GM23338 (cell line): ENCODE measurements around the gene NEURL1. TPM values are rescaled to one million over a fixed set of nuclear protein-coding genes. Genes with fewer than 3 reads are reported as not detected.

ENCODE experiments used
- ATAC-seq: fragments of 200-7000 bp; cut with Tn5 transposase; 3 replicates; pipeline ENCODE4 v1.9.1; 2020
- DNase-seq: peaks from one replicate; pipeline ENCODE4 v3.0.0-alpha.2; 2015; ENCODE audit warnings: low spot score
- H2AFZ ChIP-seq: fragments of 200-600 bp; sonication (generic); 2 replicates; pipeline ENCODE4 v1.8.0; 2016; ENCODE audit warnings: antibody characterized with exemption, mild to moderate bottlenecking, moderate library complexity
- H3F3A ChIP-seq: fragments of 200-600 bp; sonication (generic); replicated peaks from 2 replicates; pipeline ENCODE4 v1.8.0; 2017; ENCODE audit warnings: antibody characterized with exemption, mixed run types, low read depth
- H3K27ac ChIP-seq: fragments of 200-600 bp; sonication (generic); 2 replicates; pipeline ENCODE4 v1.6.1; 2016; ENCODE audit warnings: low read depth
- H3K27me3 ChIP-seq: fragments of 200-600 bp; sonication (generic); 2 replicates; pipeline ENCODE4 v1.8.0; 2016; ENCODE audit warnings: mild to moderate bottlenecking, mixed run types, moderate library complexity; ENCODE audit not compliant: insufficient read depth
- H3K36me3 ChIP-seq: fragments of 200-600 bp; sonication (generic); 2 replicates; pipeline ENCODE4 v1.8.0; 2016; ENCODE audit warnings: mild to moderate bottlenecking; ENCODE audit not compliant: insufficient read depth
- H3K4me1 ChIP-seq: fragments of 200-600 bp; sonication (generic); 2 replicates; pipeline ENCODE4 v1.8.0; 2016; ENCODE audit warnings: mild to moderate bottlenecking, moderate library complexity; ENCODE audit not compliant: insufficient read depth
- H3K4me2 ChIP-seq: fragments of 200-600 bp; sonication (generic); 2 replicates; pipeline ENCODE4 v1.7.1; 2017; ENCODE audit warnings: mixed run types
- H3K4me3 ChIP-seq: fragments of 200-600 bp; sonication (generic); 2 replicates; pipeline ENCODE4 v1.6.1; 2016; ENCODE audit warnings: mixed run types
- H3K79me2 ChIP-seq: fragments of 200-600 bp; sonication (generic); replicated peaks from 2 replicates; pipeline ENCODE4 v1.8.0; 2017; ENCODE audit warnings: mild to moderate bottlenecking; ENCODE audit not compliant: insufficient read depth
- H3K9me2 ChIP-seq: fragments of 200-600 bp; sonication (generic); 2 replicates; pipeline ENCODE4 v1.8.0; 2017; ENCODE audit not compliant: insufficient read depth
- H4K20me1 ChIP-seq: fragments of 200-600 bp; sonication (generic); replicated peaks from 2 replicates; pipeline ENCODE4 v1.8.0; 2017; ENCODE audit warnings: mild to moderate bottlenecking; ENCODE audit not compliant: insufficient read depth
- H3K27ac Mint-ChIP-seq: 2 replicates; pipeline ENCODE4 v1.8.0; 2020; ENCODE audit warnings: inconsistent platforms, mild to moderate bottlenecking, moderate library complexity, mixed read lengths
- H3K27me3 Mint-ChIP-seq: 3 replicates; pipeline ENCODE4 v1.8.0; 2022; ENCODE audit warnings: low read depth, mild to moderate bottlenecking, moderate library complexity, mixed read lengths, inconsistent platforms; ENCODE audit not compliant: insufficient read depth, poor library complexity
- H3K36me3 Mint-ChIP-seq: 3 replicates; pipeline ENCODE4 v1.8.0; 2021; ENCODE audit warnings: low read depth, mild to moderate bottlenecking, inconsistent platforms, moderate library complexity, mixed read lengths
- H3K4me1 Mint-ChIP-seq: 3 replicates; pipeline ENCODE4 v1.8.0; 2020; ENCODE audit warnings: mild to moderate bottlenecking, inconsistent platforms, mixed read lengths
- H3K4me3 Mint-ChIP-seq: 3 replicates; pipeline ENCODE4 v1.8.0; 2021; ENCODE audit warnings: moderate library complexity, mild to moderate bottlenecking, inconsistent platforms, mixed read lengths
- H3K9me3 Mint-ChIP-seq: 3 replicates; pipeline ENCODE4 v1.8.0; 2020; ENCODE audit warnings: moderate library complexity, mild to moderate bottlenecking, inconsistent platforms, mixed read lengths
- CREB1 ChIP-seq: fragments of 250-450 bp; sonication (Bioruptor Pico); IDR thresholded peaks from 2 replicates; pipeline ENCODE4 v1.5.0; 2020; ENCODE audit warnings: low read depth, mild to moderate bottlenecking, moderate library complexity
- EZH2 ChIP-seq: fragments of 200-600 bp; sonication (generic); IDR thresholded peaks from one replicate; pipeline ENCODE4 v1.8.0; 2017; ENCODE audit warnings: antibody characterized with exemption, mild to moderate bottlenecking, low read depth; ENCODE audit not compliant: unreplicated experiment
- EZH2phosphoT487 ChIP-seq: fragments of 200-600 bp; sonication (generic); IDR thresholded peaks from one replicate; pipeline ENCODE4 v1.8.1; 2018; ENCODE audit warnings: antibody characterized with exemption; ENCODE audit not compliant: unreplicated experiment
- JUNB ChIP-seq: IDR thresholded peaks from one replicate; pipeline ENCODE4 v1.6.1; 2016; ENCODE audit warnings: antibody characterized with exemption; ENCODE audit not compliant: unreplicated experiment
- NANOG ChIP-seq: IDR thresholded peaks from 2 replicates; pipeline ENCODE4 v1.6.1; 2016; ENCODE audit warnings: antibody characterized with exemption, borderline replicate concordance
- POLR2AphosphoS5 ChIP-seq: IDR thresholded peaks from 2 replicates; pipeline ENCODE4 v1.6.1; 2016; ENCODE audit warnings: antibody characterized with exemption, low read depth
- STAT1 ChIP-seq: IDR thresholded peaks from one replicate; pipeline ENCODE4 v1.6.1; 2016; ENCODE audit warnings: antibody characterized with exemption; ENCODE audit not compliant: unreplicated experiment
- ZNF114 ChIP-seq: fragments of 250-450 bp; sonication (Bioruptor Pico); IDR thresholded peaks from 2 replicates; pipeline ENCODE4 v1.5.0; 2020; ENCODE audit warnings: mild to moderate bottlenecking, moderate library complexity
- ZNF331 ChIP-seq: fragments of 250-450 bp; sonication (Bioruptor Pico); IDR thresholded peaks from 2 replicates; pipeline ENCODE4 v1.5.0; 2020; ENCODE audit warnings: low read depth, mild to moderate bottlenecking, moderate library complexity
- polyA plus RNA-seq: library from polyadenylated mRNA; unstranded; fragments of >200 nt; fragmentation: Nextera tagmentation; extraction: Ambion mirVana; gene quantifications from 2 replicates; pipeline ENCODE4 v1.2.1, GENCODE V29; 2016
- total RNA-seq: library from RNA; depleted of rRNA; stranded (reverse); fragments of >200 nt; shearing (Covaris generic); gene quantifications from 2 replicates; pipeline ENCODE4 v1.2.3, GENCODE V29; 2014
- TF ChIP-seq, protein P1 (sequence below), 2 experiments: fragments of 200-600 bp in 1 of 2; sonication (generic) in 1 of 2; conservative IDR thresholded peaks; 2 replicates each; pipeline versions ENCODE4 v1.5.1 to v1.6.1; 2016 to 2017; ENCODE audit warnings: antibody characterized with exemption in 2 of 2, low read depth in 2 of 2, mild to moderate bottlenecking in 2 of 2, moderate library complexity in 1 of 2
- TF ChIP-seq, protein P2 (sequence below): fragments of 250-450 bp; sonication (Bioruptor Pico); IDR thresholded peaks from 2 replicates; pipeline ENCODE4 v1.5.0; 2020; ENCODE audit warnings: mild to moderate bottlenecking, moderate library complexity
- TF ChIP-seq, protein P3 (sequence below): IDR thresholded peaks from one replicate; pipeline ENCODE4 v1.6.1; 2018; ENCODE audit warnings: antibody characterized with exemption; ENCODE audit not compliant: unreplicated experiment
- TF ChIP-seq, protein P4 (sequence below): IDR thresholded peaks from 2 replicates; pipeline ENCODE4 v1.6.1; 2016; ENCODE audit warnings: antibody characterized with exemption

Gene NEURL1
- total and polyA plus RNA-seq, 2 experiments from 2014 or later: 0.82 to 1.1 TPM

DNA sequence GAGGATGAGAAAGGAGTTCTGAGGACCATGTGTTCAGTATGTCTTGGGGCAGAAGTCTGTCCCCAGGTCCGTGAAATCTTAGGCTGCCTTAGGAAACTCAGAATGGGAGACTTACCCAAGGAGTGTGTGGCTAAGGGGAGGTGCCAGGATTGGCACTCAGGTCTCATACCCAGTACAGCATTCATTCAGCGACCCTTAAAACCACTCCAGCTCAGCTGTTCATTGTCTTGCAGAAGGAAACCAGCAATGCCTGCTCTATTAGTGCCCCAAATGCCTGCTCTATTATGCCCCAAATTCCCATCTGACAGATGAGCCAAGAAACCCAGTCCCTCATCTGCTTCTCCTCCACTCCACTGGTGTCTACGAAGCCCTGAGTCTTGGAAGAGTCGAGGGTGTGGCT lies 147.8 kb downstream of the NEURL1 start:
- no peak overlapping the region for H3K4me2 ChIP-seq
- no peak overlapping the region for H3K4me3 ChIP-seq
- no peak overlapping the region for H3K27ac Mint-ChIP-seq
- no peak overlapping the region for H3K4me3 Mint-ChIP-seq
- H3K9me3 Mint-ChIP-seq: no peaks in the 10 kb centered on the region
- H3K36me3 Mint-ChIP-seq: peaks cover 9% of the 10 kb centered on the region
- no peak for ATAC-seq
- H3K79me2 ChIP-seq: no peaks in the 10 kb centered on the region
- H3K9me2 ChIP-seq: no peaks in the 10 kb centered on the region
- H3K4me1 Mint-ChIP-seq: peaks cover 28% of the 10 kb centered on the region
- no peak overlapping the region for H3K27ac ChIP-seq
- no peaks in the 10 kb centered on the region for H4K20me1 ChIP-seq
- H3K27me3 Mint-ChIP-seq: peaks cover 3% of the 10 kb centered on the region
- H3K4me1 ChIP-seq: peaks cover 20% of the 10 kb centered on the region
- TF ChIP-seq CREB1 (CRISPR knock-in tag) (no peak), EZH2phosphoT487 (no peak), POLR2AphosphoS5 (no peak), STAT1 (no peak), NANOG (no peak), EZH2 (no peak), JUNB (no peak), ZNF114 (CRISPR knock-in tag) (no peak), ZNF331 (CRISPR knock-in tag) (no peak)
- TF ChIP-seq, protein P1, sequence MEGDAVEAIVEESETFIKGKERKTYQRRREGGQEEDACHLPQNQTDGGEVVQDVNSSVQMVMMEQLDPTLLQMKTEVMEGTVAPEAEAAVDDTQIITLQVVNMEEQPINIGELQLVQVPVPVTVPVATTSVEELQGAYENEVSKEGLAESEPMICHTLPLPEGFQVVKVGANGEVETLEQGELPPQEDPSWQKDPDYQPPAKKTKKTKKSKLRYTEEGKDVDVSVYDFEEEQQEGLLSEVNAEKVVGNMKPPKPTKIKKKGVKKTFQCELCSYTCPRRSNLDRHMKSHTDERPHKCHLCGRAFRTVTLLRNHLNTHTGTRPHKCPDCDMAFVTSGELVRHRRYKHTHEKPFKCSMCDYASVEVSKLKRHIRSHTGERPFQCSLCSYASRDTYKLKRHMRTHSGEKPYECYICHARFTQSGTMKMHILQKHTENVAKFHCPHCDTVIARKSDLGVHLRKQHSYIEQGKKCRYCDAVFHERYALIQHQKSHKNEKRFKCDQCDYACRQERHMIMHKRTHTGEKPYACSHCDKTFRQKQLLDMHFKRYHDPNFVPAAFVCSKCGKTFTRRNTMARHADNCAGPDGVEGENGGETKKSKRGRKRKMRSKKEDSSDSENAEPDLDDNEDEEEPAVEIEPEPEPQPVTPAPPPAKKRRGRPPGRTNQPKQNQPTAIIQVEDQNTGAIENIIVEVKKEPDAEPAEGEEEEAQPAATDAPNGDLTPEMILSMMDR (conservative IDR thresholded peaks at IDR 0.05; ENCODE audit: low read depth in 2 of 2): no peak
- TF ChIP-seq, protein P2, sequence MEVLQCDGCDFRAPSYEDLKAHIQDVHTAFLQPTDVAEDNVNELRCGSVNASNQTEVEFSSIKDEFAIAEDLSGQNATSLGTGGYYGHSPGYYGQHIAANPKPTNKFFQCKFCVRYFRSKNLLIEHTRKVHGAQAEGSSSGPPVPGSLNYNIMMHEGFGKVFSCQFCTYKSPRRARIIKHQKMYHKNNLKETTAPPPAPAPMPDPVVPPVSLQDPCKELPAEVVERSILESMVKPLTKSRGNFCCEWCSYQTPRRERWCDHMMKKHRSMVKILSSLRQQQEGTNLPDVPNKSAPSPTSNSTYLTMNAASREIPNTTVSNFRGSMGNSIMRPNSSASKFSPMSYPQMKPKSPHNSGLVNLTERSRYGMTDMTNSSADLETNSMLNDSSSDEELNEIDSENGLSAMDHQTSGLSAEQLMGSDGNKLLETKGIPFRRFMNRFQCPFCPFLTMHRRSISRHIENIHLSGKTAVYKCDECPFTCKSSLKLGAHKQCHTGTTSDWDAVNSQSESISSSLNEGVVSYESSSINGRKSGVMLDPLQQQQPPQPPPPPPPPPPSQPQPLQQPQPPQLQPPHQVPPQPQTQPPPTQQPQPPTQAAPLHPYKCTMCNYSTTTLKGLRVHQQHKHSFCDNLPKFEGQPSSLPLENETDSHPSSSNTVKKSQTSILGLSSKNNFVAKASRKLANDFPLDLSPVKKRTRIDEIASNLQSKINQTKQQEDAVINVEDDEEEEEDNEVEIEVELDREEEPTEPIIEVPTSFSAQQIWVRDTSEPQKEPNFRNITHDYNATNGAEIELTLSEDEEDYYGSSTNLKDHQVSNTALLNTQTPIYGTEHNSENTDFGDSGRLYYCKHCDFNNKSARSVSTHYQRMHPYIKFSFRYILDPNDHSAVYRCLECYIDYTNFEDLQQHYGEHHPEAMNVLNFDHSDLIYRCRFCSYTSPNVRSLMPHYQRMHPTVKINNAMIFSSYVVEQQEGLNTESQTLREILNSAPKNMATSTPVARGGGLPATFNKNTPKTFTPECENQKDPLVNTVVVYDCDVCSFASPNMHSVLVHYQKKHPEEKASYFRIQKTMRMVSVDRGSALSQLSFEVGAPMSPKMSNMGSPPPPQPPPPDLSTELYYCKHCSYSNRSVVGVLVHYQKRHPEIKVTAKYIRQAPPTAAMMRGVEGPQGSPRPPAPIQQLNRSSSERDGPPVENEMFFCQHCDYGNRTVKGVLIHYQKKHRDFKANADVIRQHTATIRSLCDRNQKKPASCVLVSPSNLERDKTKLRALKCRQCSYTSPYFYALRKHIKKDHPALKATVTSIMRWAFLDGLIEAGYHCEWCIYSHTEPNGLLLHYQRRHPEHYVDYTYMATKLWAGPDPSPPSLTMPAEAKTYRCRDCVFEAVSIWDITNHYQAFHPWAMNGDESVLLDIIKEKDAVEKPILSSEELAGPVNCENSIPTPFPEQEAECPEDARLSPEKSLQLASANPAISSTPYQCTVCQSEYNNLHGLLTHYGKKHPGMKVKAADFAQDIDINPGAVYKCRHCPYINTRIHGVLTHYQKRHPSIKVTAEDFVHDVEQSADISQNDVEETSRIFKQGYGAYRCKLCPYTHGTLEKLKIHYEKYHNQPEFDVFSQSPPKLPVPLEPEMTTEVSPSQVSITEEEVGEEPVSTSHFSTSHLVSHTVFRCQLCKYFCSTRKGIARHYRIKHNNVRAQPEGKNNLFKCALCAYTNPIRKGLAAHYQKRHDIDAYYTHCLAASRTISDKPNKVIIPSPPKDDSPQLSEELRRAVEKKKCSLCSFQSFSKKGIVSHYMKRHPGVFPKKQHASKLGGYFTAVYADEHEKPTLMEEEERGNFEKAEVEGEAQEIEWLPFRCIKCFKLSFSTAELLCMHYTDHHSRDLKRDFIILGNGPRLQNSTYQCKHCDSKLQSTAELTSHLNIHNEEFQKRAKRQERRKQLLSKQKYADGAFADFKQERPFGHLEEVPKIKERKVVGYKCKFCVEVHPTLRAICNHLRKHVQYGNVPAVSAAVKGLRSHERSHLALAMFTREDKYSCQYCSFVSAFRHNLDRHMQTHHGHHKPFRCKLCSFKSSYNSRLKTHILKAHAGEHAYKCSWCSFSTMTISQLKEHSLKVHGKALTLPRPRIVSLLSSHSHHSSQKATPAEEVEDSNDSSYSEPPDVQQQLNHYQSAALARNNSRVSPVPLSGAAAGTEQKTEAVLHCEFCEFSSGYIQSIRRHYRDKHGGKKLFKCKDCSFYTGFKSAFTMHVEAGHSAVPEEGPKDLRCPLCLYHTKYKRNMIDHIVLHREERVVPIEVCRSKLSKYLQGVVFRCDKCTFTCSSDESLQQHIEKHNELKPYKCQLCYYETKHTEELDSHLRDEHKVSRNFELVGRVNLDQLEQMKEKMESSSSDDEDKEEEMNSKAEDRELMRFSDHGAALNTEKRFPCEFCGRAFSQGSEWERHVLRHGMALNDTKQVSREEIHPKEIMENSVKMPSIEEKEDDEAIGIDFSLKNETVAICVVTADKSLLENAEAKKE (CRISPR knock-in tag): no peak
- TF ChIP-seq, protein P3, sequence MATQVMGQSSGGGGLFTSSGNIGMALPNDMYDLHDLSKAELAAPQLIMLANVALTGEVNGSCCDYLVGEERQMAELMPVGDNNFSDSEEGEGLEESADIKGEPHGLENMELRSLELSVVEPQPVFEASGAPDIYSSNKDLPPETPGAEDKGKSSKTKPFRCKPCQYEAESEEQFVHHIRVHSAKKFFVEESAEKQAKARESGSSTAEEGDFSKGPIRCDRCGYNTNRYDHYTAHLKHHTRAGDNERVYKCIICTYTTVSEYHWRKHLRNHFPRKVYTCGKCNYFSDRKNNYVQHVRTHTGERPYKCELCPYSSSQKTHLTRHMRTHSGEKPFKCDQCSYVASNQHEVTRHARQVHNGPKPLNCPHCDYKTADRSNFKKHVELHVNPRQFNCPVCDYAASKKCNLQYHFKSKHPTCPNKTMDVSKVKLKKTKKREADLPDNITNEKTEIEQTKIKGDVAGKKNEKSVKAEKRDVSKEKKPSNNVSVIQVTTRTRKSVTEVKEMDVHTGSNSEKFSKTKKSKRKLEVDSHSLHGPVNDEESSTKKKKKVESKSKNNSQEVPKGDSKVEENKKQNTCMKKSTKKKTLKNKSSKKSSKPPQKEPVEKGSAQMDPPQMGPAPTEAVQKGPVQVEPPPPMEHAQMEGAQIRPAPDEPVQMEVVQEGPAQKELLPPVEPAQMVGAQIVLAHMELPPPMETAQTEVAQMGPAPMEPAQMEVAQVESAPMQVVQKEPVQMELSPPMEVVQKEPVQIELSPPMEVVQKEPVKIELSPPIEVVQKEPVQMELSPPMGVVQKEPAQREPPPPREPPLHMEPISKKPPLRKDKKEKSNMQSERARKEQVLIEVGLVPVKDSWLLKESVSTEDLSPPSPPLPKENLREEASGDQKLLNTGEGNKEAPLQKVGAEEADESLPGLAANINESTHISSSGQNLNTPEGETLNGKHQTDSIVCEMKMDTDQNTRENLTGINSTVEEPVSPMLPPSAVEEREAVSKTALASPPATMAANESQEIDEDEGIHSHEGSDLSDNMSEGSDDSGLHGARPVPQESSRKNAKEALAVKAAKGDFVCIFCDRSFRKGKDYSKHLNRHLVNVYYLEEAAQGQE: no peak
- TF ChIP-seq, protein P4, sequence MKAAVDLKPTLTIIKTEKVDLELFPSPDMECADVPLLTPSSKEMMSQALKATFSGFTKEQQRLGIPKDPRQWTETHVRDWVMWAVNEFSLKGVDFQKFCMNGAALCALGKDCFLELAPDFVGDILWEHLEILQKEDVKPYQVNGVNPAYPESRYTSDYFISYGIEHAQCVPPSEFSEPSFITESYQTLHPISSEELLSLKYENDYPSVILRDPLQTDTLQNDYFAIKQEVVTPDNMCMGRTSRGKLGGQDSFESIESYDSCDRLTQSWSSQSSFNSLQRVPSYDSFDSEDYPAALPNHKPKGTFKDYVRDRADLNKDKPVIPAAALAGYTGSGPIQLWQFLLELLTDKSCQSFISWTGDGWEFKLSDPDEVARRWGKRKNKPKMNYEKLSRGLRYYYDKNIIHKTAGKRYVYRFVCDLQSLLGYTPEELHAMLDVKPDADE: no peak
- DNase-seq: no peak
- H2AFZ ChIP-seq: no peak overlapping the region
- H3K36me3 ChIP-seq: no peaks in the 10 kb centered on the region
- H3F3A ChIP-seq: 0 out of 2 replicates have a peak, but pooled peaks cover 5% of the 10 kb centered on the region
- no peaks in the 10 kb centered on the region for H3K27me3 ChIP-seq
